ENCODE data around the gene ADGRB3.

The ADGRB3 gene
- total RNA-seq = 0 to 0.54 (median 0.17) reads per million in 4 experiments

GRCh38 chr6:68634726-68635411, at the start of gene ADGRB3:
Gene ADGRB3 (plus strand): TSS chr6:68635282. CDS start chr6:68638676, 3,394 bp downstream.
- DNase-seq = no peak

GRCh38 chr6:68593558-68593957, 41.5 kb upstream of the ADGRB3 start:
- DNase-seq = no peak

GRCh38 chr6:68597642-68598041, 37.4 kb upstream of the ADGRB3 start:
- no peak for DNase-seq

GRCh38 chr6:68615938-68616337, 19.1 kb upstream of the ADGRB3 start:
- DNase-seq = no peak

GRCh38 chr6:68625998-68626397, 9.1 kb upstream of the ADGRB3 start:
- DNase-seq = no peak

- no peak for DNase-seq
Observed at GRCh38 chr6:68628161-68628560, 6.9 kb upstream of the ADGRB3 start.

- no peak for DNase-seq
Observed at GRCh38 chr6:68632734-68633133, 2.3 kb upstream of the ADGRB3 start.

GRCh38 chr6:68633281-68633971, 1.7 kb upstream of the ADGRB3 start:
- DNase-seq = no peak

- DNase-seq = no peak
Observed at GRCh38 chr6:68633972-68634725, 933 bp upstream of the ADGRB3 start.

GRCh38 chr6:68635412-68635705, 277 bp downstream of the ADGRB3 start:
- DNase-seq = no peak

GRCh38 chr6:68635706-68636513, 828 bp downstream of the ADGRB3 start:
- DNase-seq = no peak

GRCh38 chr6:68636666-68637065, 1.6 kb downstream of the ADGRB3 start:
- DNase-seq = no peak

GRCh38 chr6:68637071-68637470, 2.0 kb downstream of the ADGRB3 start:
- DNase-seq = no peak

- DNase-seq = no peak
Observed at GRCh38 chr6:68637782-68638181, 2.7 kb downstream of the ADGRB3 start.

GRCh38 chr6:68638230-68638900, 3.3 kb downstream of the ADGRB3 start:
- DNase-seq = no peak

GRCh38 chr6:68639211-68639610, 4.1 kb downstream of the ADGRB3 start:
- no peak for DNase-seq

GRCh38 chr6:68639826-68640490, 4.9 kb downstream of the ADGRB3 start:
- no peak for DNase-seq

GRCh38 chr6:68640491-68640835, 5.4 kb downstream of the ADGRB3 start:
- no peak for DNase-seq

- no peak for DNase-seq
Observed at GRCh38 chr6:68641172-68641571, 6.1 kb downstream of the ADGRB3 start.

GRCh38 chr6:68642081-68642480, 7.0 kb downstream of the ADGRB3 start:
- no peak for DNase-seq

GRCh38 chr6:68642977-68643376, 7.9 kb downstream of the ADGRB3 start:
- DNase-seq = no peak

- DNase-seq = no peak
Observed at GRCh38 chr6:68649669-68650068, 14.6 kb downstream of the ADGRB3 start.
